ENCODE measurements around the gene MRPS18B.

Gene MRPS18B

GRCh38 chr6:30573113-30573512, 44.5 kb upstream of the MRPS18B start:
- no peak for TF ChIP-seq CTCF (IDR thresholded peaks at IDR 0.05)
- TF ChIP-seq ZFX (IDR thresholded peaks at IDR 0.05; ENCODE audit: borderline replicate concordance), result no peak
- no peak overlapping the region for H3K27ac ChIP-seq

GRCh38 chr6:30578051-30578450, 39.6 kb upstream of the MRPS18B start:
- no peak for TF ChIP-seq ZFX (IDR thresholded peaks at IDR 0.05; ENCODE audit: borderline replicate concordance)
- TF ChIP-seq CTCF (IDR thresholded peaks at IDR 0.05), result no peak
- H3K27ac ChIP-seq, result no peak overlapping the region

DNA sequence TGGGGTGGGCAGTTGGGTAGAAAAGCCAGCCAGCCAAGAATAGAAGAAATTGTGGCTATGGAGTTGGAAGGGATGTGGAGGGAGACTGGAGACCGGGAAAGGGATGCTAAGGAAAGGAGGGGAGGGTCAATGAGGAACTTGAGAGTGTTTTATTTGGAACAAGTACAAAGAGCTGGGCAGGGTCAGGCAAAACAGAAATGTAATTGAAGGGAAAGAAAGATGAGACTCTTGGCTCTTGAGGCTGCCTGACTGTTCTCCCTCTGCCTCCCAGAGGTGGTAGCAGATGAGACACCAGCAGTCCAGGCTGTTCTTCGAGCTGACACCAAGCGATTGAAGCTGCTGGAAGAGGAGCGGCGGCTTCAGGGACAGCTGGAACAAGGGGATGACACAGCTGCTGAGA, 33.7 kb upstream of the MRPS18B start:
- no peak overlapping the region for H3K27ac ChIP-seq

DNA sequence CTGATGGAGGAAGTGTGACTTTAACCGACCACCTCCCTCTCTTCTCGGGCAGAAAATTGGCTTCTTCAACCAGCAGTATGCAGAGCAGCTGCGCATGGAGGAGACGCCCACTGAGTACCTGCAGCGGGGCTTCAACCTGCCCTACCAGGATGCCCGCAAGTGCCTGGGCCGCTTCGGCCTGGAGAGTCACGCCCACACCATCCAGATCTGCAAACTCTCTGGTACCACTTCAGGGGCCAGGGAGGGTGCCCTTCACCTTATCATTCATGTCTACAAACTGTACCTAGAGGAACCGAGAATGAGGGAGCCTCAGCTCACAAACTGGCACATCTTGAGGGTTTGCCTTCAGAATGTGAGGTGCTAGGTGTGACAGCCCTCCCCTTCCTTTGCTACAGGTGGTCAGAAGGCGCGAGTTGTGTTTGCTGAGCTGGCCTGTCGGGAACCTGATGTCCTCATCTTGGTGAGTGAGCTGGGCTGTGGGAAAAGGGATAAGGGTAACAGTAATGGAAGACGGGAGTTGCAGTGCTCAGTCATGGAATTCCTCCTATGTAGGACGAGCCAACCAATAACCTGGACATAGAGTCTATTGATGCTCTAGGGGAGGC, 27.8 kb upstream of the MRPS18B start:
- TF ChIP-seq ZFX (IDR thresholded peaks at IDR 0.05; ENCODE audit: borderline replicate concordance), result no peak
- TF ChIP-seq CTCF (IDR thresholded peaks at IDR 0.05), result no peak
- no peak overlapping the region for H3K27ac ChIP-seq

More for the DNA sequence above, 33.7 kb upstream of the MRPS18B start:
- TF ChIP-seq ZFX (IDR thresholded peaks at IDR 0.05; ENCODE audit: borderline replicate concordance) (no peak), CTCF (IDR thresholded peaks at IDR 0.05) (no peak)

GRCh38 chr6:30590509-30590908, 27.1 kb upstream of the MRPS18B start:
- TF ChIP-seq ZFX (IDR thresholded peaks at IDR 0.05; ENCODE audit: borderline replicate concordance), result no peak
- no peak for TF ChIP-seq CTCF (IDR thresholded peaks at IDR 0.05)
- no peak overlapping the region for H3K27ac ChIP-seq

DNA sequence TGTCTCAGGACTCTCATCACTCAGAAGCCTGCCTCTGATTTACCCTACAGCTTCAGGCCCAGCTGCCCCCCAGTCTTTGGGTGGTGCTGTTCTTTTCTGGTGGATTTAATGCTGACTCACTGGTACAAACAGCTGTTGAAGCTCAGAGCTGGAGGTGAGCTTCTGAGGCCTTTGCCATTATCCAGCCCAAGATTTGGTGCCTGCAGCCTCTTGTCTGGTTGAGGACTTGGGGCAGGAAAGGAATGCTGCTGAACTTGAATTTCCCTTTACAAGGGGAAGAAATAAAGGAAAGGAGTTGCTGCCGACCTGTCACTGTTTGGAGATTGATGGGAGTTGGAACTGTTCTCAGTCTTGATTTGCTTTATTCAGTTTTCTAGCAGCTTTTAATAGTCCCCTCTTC, 26.6 kb upstream of the MRPS18B start:
- no peak overlapping the region for H3K27ac ChIP-seq
- TF ChIP-seq CTCF (IDR thresholded peaks at IDR 0.05), result no peak
- no peak for TF ChIP-seq ZFX (IDR thresholded peaks at IDR 0.05; ENCODE audit: borderline replicate concordance)

GRCh38 chr6:30592287-30592686, 25.4 kb upstream of the MRPS18B start:
- no peak overlapping the region for H3K27ac ChIP-seq
- TF ChIP-seq CTCF (IDR thresholded peaks at IDR 0.05) (no peak), ZFX (IDR thresholded peaks at IDR 0.05; ENCODE audit: borderline replicate concordance) (no peak)
